Endodermal cell (in vitro differentiated cells): Measurements from ENCODE around the gene COL20A1. TPM values are rescaled to one million over a fixed set of nuclear protein-coding genes. Genes with fewer than 3 reads are reported as not detected.

Experiments used
- DNase-seq: peaks from one replicate; pipeline ENCODE4 v3.0.0-alpha.2; 2017
- H3K27ac ChIP-seq: 2 replicates; pipeline ENCODE4 v1.5.1; 2013; ENCODE audit warnings: mild to moderate bottlenecking, low read depth, low read length, moderate library complexity
- H3K27me3 ChIP-seq: 2 replicates; pipeline ENCODE4 v1.6.1; 2013; ENCODE audit warnings: mild to moderate bottlenecking, low read length, moderate library complexity; ENCODE audit not compliant: insufficient read depth, control insufficient read depth, poor library complexity, severe bottlenecking
- H3K36me3 ChIP-seq: 2 replicates; pipeline ENCODE4 v1.7.0; 2013; ENCODE audit warnings: mild to moderate bottlenecking, low read length, moderate library complexity; ENCODE audit not compliant: control insufficient read depth, insufficient read depth
- H3K4me1 ChIP-seq: one replicate; pipeline ENCODE4 v1.7.0; 2013; ENCODE audit warnings: low read length; ENCODE audit not compliant: control insufficient read depth, insufficient read depth
- H3K4me3 ChIP-seq: 2 replicates; pipeline ENCODE4 v1.5.1; 2013; ENCODE audit warnings: mild to moderate bottlenecking, low read length, moderate library complexity
- H3K9ac ChIP-seq: 2 replicates; pipeline ENCODE4 v1.6.1; 2013; ENCODE audit warnings: mild to moderate bottlenecking, low read length, moderate library complexity; ENCODE audit not compliant: poor library complexity, severe bottlenecking; ENCODE audit errors: extremely low read depth
- H3K9me3 ChIP-seq: 2 replicates; pipeline ENCODE4 v1.6.1; 2013; ENCODE audit warnings: mild to moderate bottlenecking, low read length, moderate library complexity; ENCODE audit not compliant: control insufficient read depth
- H3K27ac Mint-ChIP-seq: 2 replicates; pipeline ENCODE4 v1.8.0; 2020; ENCODE audit warnings: mixed read lengths
- H3K27me3 Mint-ChIP-seq: 2 replicates; pipeline ENCODE4 v1.8.0; 2021; ENCODE audit warnings: mild to moderate bottlenecking, mixed read lengths; ENCODE audit not compliant: insufficient read depth
- H3K36me3 Mint-ChIP-seq: 2 replicates; pipeline ENCODE4 v1.8.0; 2020; ENCODE audit warnings: low read depth, mixed read lengths
- H3K4me1 Mint-ChIP-seq: 2 replicates; pipeline ENCODE4 v1.8.0; 2020; ENCODE audit warnings: mixed read lengths
- H3K4me3 Mint-ChIP-seq: 2 replicates; pipeline ENCODE4 v1.8.0; 2020; ENCODE audit warnings: mild to moderate bottlenecking, moderate library complexity, mixed read lengths
- H3K9me3 Mint-ChIP-seq: 2 replicates; pipeline ENCODE4 v1.8.0; 2020; ENCODE audit warnings: mild to moderate bottlenecking, mixed read lengths
- WGBS, 2 experiments: methylation state at CpG; one replicate each; pipeline versions ENCODE4 v1.1.5 to v1.1.7; 2013; ENCODE audit warnings: missing lambda C conversion rate in 2 of 2, mixed read lengths in 1 of 2; ENCODE audit not compliant: insufficient coverage in 1 of 2, insufficient read length in 1 of 2; 5-methylcytosine and 5-hydroxymethylcytosine counted together
- total RNA-seq, 2 donors: library from RNA; stranded (reverse); fragmentation: NEBNext Ultra II Directional in 1 of 2; extraction: Animal tissue kit (Norgen Biotek cat#: 25700) in 1 of 2; gene quantifications; 2 replicates in 1 of 2; 3 replicates in 1 of 2; pipeline ENCODE4 v1.2.1, GENCODE V29; 2021
- TF ChIP-seq, protein P1 (sequence below): fragments of 200-600 bp; sonication (generic); conservative IDR thresholded peaks from 2 replicates; pipeline ENCODE4 v1.5.0; 2021; ENCODE audit warnings: antibody characterized with exemption, mild to moderate bottlenecking

Gene COL20A1
- total RNA-seq, 2 donors from 2014 or later, result 0.44 TPM; not detected in 1

DNA sequence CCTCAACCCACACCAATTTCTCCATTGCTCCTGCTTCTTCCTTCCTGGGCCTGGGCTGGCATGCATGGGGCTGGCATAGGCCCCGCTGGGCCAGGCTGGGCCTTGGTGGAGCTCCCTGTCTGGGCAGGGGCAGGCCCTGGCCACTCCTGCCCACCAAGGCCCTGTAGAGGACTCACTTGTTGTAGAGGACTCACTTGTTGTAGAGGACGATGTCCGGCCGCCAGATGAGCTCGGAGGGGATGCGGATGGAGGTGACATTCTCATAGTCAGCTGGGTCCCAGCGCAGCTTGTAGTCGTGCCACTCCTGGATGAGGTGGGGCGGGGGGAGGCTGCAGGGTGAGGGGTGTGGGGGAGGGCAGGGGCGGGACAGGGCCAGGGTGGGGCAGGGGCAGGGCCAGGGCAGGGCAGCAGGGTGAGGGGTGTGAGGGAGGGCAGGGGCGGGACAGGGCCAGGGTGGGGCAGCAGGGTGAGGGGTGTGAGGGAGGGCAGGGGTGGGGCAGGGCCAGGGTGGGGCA, 62.9 kb downstream of the COL20A1 start:
- TF ChIP-seq, protein P1, sequence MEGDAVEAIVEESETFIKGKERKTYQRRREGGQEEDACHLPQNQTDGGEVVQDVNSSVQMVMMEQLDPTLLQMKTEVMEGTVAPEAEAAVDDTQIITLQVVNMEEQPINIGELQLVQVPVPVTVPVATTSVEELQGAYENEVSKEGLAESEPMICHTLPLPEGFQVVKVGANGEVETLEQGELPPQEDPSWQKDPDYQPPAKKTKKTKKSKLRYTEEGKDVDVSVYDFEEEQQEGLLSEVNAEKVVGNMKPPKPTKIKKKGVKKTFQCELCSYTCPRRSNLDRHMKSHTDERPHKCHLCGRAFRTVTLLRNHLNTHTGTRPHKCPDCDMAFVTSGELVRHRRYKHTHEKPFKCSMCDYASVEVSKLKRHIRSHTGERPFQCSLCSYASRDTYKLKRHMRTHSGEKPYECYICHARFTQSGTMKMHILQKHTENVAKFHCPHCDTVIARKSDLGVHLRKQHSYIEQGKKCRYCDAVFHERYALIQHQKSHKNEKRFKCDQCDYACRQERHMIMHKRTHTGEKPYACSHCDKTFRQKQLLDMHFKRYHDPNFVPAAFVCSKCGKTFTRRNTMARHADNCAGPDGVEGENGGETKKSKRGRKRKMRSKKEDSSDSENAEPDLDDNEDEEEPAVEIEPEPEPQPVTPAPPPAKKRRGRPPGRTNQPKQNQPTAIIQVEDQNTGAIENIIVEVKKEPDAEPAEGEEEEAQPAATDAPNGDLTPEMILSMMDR, result no peak
- H3K36me3 Mint-ChIP-seq, result no peaks in the 10 kb centered on the region
- no peak overlapping the region for H3K27ac ChIP-seq

GRCh38 chr20:63356511-63356910, 63.5 kb downstream of the COL20A1 start:
- Mint-ChIP-seq H3K27ac (no peak overlapping the region), H3K9me3 (no peaks in the 10 kb centered on the region), H3K36me3 (no peaks in the 10 kb centered on the region), H3K4me3 (no peak overlapping the region), H3K27me3 (peaks cover 13% of the 10 kb centered on the region), H3K4me1 (no peaks in the 10 kb centered on the region)
- no peak overlapping the region for H3K27ac ChIP-seq
- TF ChIP-seq, protein P1, result no peak
- no peaks in the 10 kb centered on the region for H3K4me1 ChIP-seq
- H3K9ac ChIP-seq, result no peak overlapping the region
- WGBS, 2 experiments, result 95 to 97% methylated on average over 7 to 8 of the region's 8 CpGs
- peaks cover 16% of the 10 kb centered on the region for H3K27me3 ChIP-seq
- H3K4me3 ChIP-seq, result no peak overlapping the region
- DNase-seq, result no peak
- no peaks in the 10 kb centered on the region for H3K9me3 ChIP-seq
- H3K36me3 ChIP-seq, result no peaks in the 10 kb centered on the region

More for the DNA sequence above, 62.9 kb downstream of the COL20A1 start:
- H3K4me3 ChIP-seq, result no peak overlapping the region
- peaks cover 12% of the 10 kb centered on the region for H3K27me3 ChIP-seq
- DNase-seq, result no peak
- no peaks in the 10 kb centered on the region for H3K4me1 ChIP-seq
- WGBS, 2 experiments, result 96 to 100% methylated on average over 1 to 6 of the region's 11 CpGs
- no peak overlapping the region for H3K9ac ChIP-seq
- Mint-ChIP-seq H3K4me3 (no peak overlapping the region), H3K9me3 (peaks cover 3% of the 10 kb centered on the region), H3K27ac (no peak overlapping the region), H3K27me3 (peaks cover 12% of the 10 kb centered on the region), H3K4me1 (no peaks in the 10 kb centered on the region)
- no peaks in the 10 kb centered on the region for H3K9me3 ChIP-seq
- no peaks in the 10 kb centered on the region for H3K36me3 ChIP-seq

- Histone ChIP-seq H3K9ac (no peak overlapping the region), H3K27me3 (peaks cover 23% of the 10 kb centered on the region), H3K4me1 (no peaks in the 10 kb centered on the region), H3K9me3 (no peaks in the 10 kb centered on the region), H3K27ac (no peak overlapping the region), H3K36me3 (no peaks in the 10 kb centered on the region), H3K4me3 (no peak overlapping the region)
- H3K27me3 Mint-ChIP-seq, result peaks cover 14% of the 10 kb centered on the region
- H3K4me1 Mint-ChIP-seq, result peaks cover under 1% of the 10 kb centered on the region
- TF ChIP-seq, protein P1, result no peak
- 85 to 93% methylated on average over 13 to 30 of the region's 30 CpGs for WGBS, 2 experiments
- H3K9me3 Mint-ChIP-seq, result no peaks in the 10 kb centered on the region
- H3K4me3 Mint-ChIP-seq, result no peak overlapping the region
- no peaks in the 10 kb centered on the region for H3K36me3 Mint-ChIP-seq
- DNase-seq, result no peak
- no peak overlapping the region for H3K27ac Mint-ChIP-seq
Measured at GRCh38 chr20:63356931-63357879, 64.2 kb downstream of the COL20A1 start.
